K562 (cell line): ENCODE measurements around the gene TNPO2. TPM values are rescaled to one million over a fixed set of nuclear protein-coding genes. Genes with fewer than 3 reads are reported as not detected.

Source experiments
- ARID2 ChIP-seq: fragments of 450-650 bp; IDR thresholded peaks from 2 replicates; pipeline ENCODE4 v1.6.1; 2017; ENCODE audit warnings: antibody characterized with exemption, mild to moderate bottlenecking
- CBFB ChIP-seq: sonication (generic); formaldehyde crosslinking; IDR thresholded peaks from 2 replicates; pipeline ENCODE4 v1.4.0; 2020; ENCODE audit warnings: mild to moderate bottlenecking, missing genetic modification reagents
- CSDE1 ChIP-seq, 2 experiments: fragments of 450-650 bp; IDR thresholded peaks; 2 replicates each; pipeline ENCODE4 v1.6.1; 2016; ENCODE audit warnings: mild to moderate bottlenecking in 1 of 2
- DMBX1 ChIP-seq: fragments of 250-450 bp; sonication (Bioruptor Pico); IDR thresholded peaks from 2 replicates; pipeline ENCODE4 v1.8.0; 2022; ENCODE audit warnings: inconsistent platforms, mild to moderate bottlenecking, moderate library complexity, borderline replicate concordance
- EP400 ChIP-seq: fragments of 450-650 bp; IDR thresholded peaks from 2 replicates; pipeline ENCODE4 v1.6.1; 2017; ENCODE audit warnings: antibody characterized with exemption, mild to moderate bottlenecking, moderate library complexity
- HNRNPL ChIP-seq: fragments of 200-400 bp; formaldehyde crosslinking; IDR thresholded peaks from 2 replicates; pipeline ENCODE4 v1.6.1; 2017; ENCODE audit warnings: low read depth, mild to moderate bottlenecking, low read length
- JUND ChIP-seq, 2 experiments: IDR thresholded peaks; 2 replicates in 1 of 2; 3 replicates in 1 of 2; pipeline ENCODE4 v1.6.1; 2011; ENCODE audit warnings: borderline replicate concordance in 2 of 2, low read depth in 2 of 2, low read length in 2 of 2, improper control_type of control experiment in 1 of 2, missing biosample characterization in 1 of 2, missing genetic modification characterization in 1 of 2, missing genetic modification reagents in 1 of 2
- MCM3 ChIP-seq: fragments of 450-650 bp; IDR thresholded peaks from 2 replicates; pipeline ENCODE4 v1.6.1; 2016
- NEUROD1 ChIP-seq: fragments of 150-350 bp; IDR thresholded peaks from 2 replicates; pipeline ENCODE4 v1.6.1; 2014; ENCODE audit warnings: borderline replicate concordance, low read length, low read depth; ENCODE audit not compliant: partially characterized antibody
- NFRKB ChIP-seq: fragments of 450-650 bp; IDR thresholded peaks from 2 replicates; pipeline ENCODE4 v1.6.1; 2016; ENCODE audit warnings: low read depth
- PHF8 ChIP-seq: fragments of 200-600 bp; sonication (generic); IDR thresholded peaks from 2 replicates; pipeline ENCODE4 v1.6.1; 2012; ENCODE audit warnings: mixed run types, mild to moderate bottlenecking, inconsistent platforms, low read length, moderate library complexity, borderline replicate concordance
- SAFB2 ChIP-seq: fragments of 200-400 bp; formaldehyde crosslinking; IDR thresholded peaks from 2 replicates; pipeline ENCODE4 v1.6.1; 2018; ENCODE audit warnings: borderline replicate concordance, low read length, low read depth, moderate library complexity; ENCODE audit not compliant: severe bottlenecking
- SLC30A9 ChIP-seq: fragments of 250-450 bp; sonication (Bioruptor Pico); IDR thresholded peaks from 2 replicates; pipeline ENCODE4 v1.8.0; 2022; ENCODE audit warnings: mild to moderate bottlenecking, moderate library complexity
- SMARCE1 ChIP-seq: fragments of 450-650 bp; IDR thresholded peaks from 2 replicates; pipeline ENCODE4 v1.7.1; 2016; ENCODE audit warnings: mild to moderate bottlenecking
- ZNF586 ChIP-seq: fragments of 450-650 bp; formaldehyde crosslinking; conservative IDR thresholded peaks from 2 replicates; pipeline ENCODE4 v1.4.0; 2020; ENCODE audit warnings: mild to moderate bottlenecking, moderate library complexity
- ZNF717 ChIP-seq: fragments of 250-450 bp; sonication (Bioruptor Pico); IDR thresholded peaks from 2 replicates; pipeline ENCODE4 v1.5.0; 2021
- polyA plus RNA-seq, 8 experiments: library from polyadenylated mRNA; depleted of rRNA in 4 of 8; stranded (reverse) in 5 of 8; unstranded in 3 of 8; fragments of >200 nt; fragmentation: Nextera tagmentation in 2 of 8; fragmentation: Illumina TruSeq in 1 of 8; extraction: Ambion mirVana in 2 of 8; extraction: Trizol in 1 of 8; gene quantifications; 2 replicates each; pipeline versions ENCODE4 v1.2.1 to v1.2.3, GENCODE V29; 2011 to 2014; ENCODE audit warnings: inconsistent platforms in 1 of 8, missing spikeins in 1 of 8
- total RNA-seq, 7 experiments: library from RNA; depleted of rRNA in 6 of 7; stranded (reverse); fragments of >200 nt in 6 of 7; fragmentation: Illumina TruSeq in 2 of 7; extraction: Trizol in 2 of 7; gene quantifications; 2 replicates each; pipeline versions ENCODE4 v1.2.1 to v1.2.3, GENCODE V29; 2011 to 2021; ENCODE audit warnings: low replicate concordance in 1 of 7
- TF ChIP-seq, protein P1 (sequence below): fragments of 250-450 bp; sonication (Bioruptor Pico); IDR thresholded peaks from 2 replicates; pipeline ENCODE4 v1.8.0; 2022; ENCODE audit warnings: moderate library complexity, mild to moderate bottlenecking, inconsistent platforms
- TF ChIP-seq, protein P2 (sequence below): fragments of 250-450 bp; sonication (Bioruptor Pico); IDR thresholded peaks from 2 replicates; pipeline ENCODE4 v1.8.0; 2022; ENCODE audit warnings: inconsistent platforms, mild to moderate bottlenecking, moderate library complexity, borderline replicate concordance
- TF ChIP-seq, protein P3 (sequence below): fragments of 450-650 bp; formaldehyde crosslinking; IDR thresholded peaks from 2 replicates; pipeline ENCODE4 v1.4.0; 2022; ENCODE audit warnings: missing genetic modification characterization
- TF ChIP-seq, protein P4 (sequence below): sonication (generic); formaldehyde crosslinking; IDR thresholded peaks from 2 replicates; pipeline ENCODE4 v1.8.1; 2023; ENCODE audit warnings: mild to moderate bottlenecking, missing genetic modification reagents, moderate library complexity
- TF ChIP-seq, protein P5 (sequence below): fragments of 450-650 bp; IDR thresholded peaks from 2 replicates; pipeline ENCODE4 v1.6.1; 2016; ENCODE audit warnings: low read depth, mild to moderate bottlenecking, moderate library complexity

The TNPO2 gene
- total and polyA plus RNA-seq, 9 of the 15 experiments (the other 6 are each of a cell fraction or from before 2014, with no cell fraction given), result 6.0 to 126 (median 53.8) TPM

DNA sequence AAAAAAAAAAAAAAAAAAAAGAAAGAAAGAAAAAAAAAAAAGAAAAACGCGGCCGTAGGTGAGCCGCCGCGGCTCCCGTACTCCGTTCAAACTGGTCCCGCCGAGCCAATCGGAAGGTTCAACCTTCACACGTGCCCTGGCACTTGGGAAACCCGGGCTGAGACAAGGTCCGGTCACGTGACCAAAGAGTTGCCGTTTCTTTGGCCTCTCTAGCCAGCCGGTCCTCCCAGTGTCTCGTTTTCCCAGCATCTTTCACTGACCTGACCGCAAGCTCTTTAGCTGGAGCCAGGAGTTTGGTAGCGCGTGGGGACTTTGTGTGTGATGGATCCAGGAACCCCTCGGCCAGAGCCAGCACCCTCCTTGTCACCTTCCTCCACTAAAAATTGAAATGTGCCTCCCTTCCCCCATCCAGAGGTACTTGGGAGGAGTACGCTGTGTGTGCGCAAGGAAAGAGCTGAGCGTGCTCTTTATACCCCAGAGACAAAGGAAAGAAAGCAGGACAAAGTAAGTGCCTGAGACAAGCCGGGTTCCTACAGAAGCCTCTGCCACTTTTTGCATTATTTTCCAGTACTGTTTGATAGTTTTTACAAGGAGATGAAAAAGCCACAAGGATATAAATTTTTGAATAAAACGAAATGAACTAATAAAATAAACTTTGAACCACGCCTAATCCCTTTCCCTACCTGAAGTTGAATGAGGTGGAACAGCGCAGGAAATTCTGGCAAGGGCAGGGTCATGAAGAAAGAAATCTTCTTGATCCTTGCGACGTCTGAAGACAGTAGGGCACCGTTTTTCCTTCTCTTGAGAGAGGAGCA, 959 bp downstream of the TNPO2 start (continued):
- TF ChIP-seq ZNF717 (CRISPR knock-in tag) (no peak), SMARCE1 (peak; percentile 49; the same call in 1 of the 2 replicates), DMBX1 (peak; percentile 76; the same call in 1 of the 2 replicates), EP400 (peak; percentile 96), CBFB (CRISPR knock-in tag) (peak; percentile 95), CSDE1 (IDR thresholded peaks at IDR 0.05) (no peak; a peak in 1 of 4 replicates), ARID2 (no peak), ZNF586 (CRISPR knock-in tag) (no peak), NFRKB (no peak; the same call in none of the 2 replicates), PHF8 (peak; percentile 28; the same call in 1 of the 2 replicates), SAFB2 (no peak), MCM3 (no peak), NEUROD1 (peak; percentile 70), JUND (IDR thresholded peaks at IDR 0.05; ENCODE audit: borderline replicate concordance, low read depth, low read length) (peak; percentile 62), JUND (tag; IDR thresholded peaks at IDR 0.05; ENCODE audit: borderline replicate concordance, low read depth, low read length) (no peak; the same call in 2 of the 3 replicates), HNRNPL (no peak), SLC30A9 (no peak)
- TF ChIP-seq, protein P1, sequence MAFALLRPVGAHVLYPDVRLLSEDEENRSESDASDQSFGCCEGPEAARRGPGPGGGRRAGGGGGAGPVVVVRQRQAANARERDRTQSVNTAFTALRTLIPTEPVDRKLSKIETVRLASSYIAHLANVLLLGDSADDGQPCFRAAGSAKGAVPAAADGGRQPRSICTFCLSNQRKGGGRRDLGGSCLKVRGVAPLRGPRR (CRISPR knock-in tag), result no peak
- TF ChIP-seq, protein P2, sequence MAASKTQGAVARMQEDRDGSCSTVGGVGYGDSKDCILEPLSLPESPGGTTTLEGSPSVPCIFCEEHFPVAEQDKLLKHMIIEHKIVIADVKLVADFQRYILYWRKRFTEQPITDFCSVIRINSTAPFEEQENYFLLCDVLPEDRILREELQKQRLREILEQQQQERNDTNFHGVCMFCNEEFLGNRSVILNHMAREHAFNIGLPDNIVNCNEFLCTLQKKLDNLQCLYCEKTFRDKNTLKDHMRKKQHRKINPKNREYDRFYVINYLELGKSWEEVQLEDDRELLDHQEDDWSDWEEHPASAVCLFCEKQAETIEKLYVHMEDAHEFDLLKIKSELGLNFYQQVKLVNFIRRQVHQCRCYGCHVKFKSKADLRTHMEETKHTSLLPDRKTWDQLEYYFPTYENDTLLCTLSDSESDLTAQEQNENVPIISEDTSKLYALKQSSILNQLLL (CRISPR knock-in tag), result no peak
- TF ChIP-seq, protein P3, sequence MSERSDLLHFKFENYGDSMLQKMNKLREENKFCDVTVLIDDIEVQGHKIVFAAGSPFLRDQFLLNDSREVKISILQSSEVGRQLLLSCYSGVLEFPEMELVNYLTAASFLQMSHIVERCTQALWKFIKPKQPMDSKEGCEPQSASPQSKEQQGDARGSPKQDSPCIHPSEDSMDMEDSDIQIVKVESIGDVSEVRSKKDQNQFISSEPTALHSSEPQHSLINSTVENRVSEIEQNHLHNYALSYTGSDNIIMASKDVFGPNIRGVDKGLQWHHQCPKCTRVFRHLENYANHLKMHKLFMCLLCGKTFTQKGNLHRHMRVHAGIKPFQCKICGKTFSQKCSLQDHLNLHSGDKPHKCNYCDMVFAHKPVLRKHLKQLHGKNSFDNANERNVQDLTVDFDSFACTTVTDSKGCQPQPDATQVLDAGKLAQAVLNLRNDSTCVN (CRISPR knock-in tag), result no peak
- TF ChIP-seq, protein P4, sequence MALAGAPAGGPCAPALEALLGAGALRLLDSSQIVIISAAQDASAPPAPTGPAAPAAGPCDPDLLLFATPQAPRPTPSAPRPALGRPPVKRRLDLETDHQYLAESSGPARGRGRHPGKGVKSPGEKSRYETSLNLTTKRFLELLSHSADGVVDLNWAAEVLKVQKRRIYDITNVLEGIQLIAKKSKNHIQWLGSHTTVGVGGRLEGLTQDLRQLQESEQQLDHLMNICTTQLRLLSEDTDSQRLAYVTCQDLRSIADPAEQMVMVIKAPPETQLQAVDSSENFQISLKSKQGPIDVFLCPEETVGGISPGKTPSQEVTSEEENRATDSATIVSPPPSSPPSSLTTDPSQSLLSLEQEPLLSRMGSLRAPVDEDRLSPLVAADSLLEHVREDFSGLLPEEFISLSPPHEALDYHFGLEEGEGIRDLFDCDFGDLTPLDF (CRISPR knock-in tag), result no peak
- TF ChIP-seq, protein P5, sequence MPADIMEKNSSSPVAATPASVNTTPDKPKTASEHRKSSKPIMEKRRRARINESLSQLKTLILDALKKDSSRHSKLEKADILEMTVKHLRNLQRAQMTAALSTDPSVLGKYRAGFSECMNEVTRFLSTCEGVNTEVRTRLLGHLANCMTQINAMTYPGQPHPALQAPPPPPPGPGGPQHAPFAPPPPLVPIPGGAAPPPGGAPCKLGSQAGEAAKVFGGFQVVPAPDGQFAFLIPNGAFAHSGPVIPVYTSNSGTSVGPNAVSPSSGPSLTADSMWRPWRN, result peak; percentile 56; the same call in 1 of the 2 replicates
